Measurements from ENCODE around the gene LRRC43.

- TF ChIP-seq, protein P1, sequence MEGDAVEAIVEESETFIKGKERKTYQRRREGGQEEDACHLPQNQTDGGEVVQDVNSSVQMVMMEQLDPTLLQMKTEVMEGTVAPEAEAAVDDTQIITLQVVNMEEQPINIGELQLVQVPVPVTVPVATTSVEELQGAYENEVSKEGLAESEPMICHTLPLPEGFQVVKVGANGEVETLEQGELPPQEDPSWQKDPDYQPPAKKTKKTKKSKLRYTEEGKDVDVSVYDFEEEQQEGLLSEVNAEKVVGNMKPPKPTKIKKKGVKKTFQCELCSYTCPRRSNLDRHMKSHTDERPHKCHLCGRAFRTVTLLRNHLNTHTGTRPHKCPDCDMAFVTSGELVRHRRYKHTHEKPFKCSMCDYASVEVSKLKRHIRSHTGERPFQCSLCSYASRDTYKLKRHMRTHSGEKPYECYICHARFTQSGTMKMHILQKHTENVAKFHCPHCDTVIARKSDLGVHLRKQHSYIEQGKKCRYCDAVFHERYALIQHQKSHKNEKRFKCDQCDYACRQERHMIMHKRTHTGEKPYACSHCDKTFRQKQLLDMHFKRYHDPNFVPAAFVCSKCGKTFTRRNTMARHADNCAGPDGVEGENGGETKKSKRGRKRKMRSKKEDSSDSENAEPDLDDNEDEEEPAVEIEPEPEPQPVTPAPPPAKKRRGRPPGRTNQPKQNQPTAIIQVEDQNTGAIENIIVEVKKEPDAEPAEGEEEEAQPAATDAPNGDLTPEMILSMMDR (IDR thresholded peaks at IDR 0.05): no peak
- TF ChIP-seq POLR2A (IDR thresholded peaks at IDR 0.05): no peak
These were observed 23.4 kb downstream of the LRRC43 start for GRCh38 chr12:122206111-122206881.
